CD14-positive monocyte (primary cell): ENCODE data around the gene DDX10. TPM values are rescaled to one million over a fixed set of nuclear protein-coding genes. Genes with fewer than 3 reads are reported as not detected.

Source experiments
- DNase-seq, 3 donors: peaks; one replicate each; pipeline ENCODE4 v3.0.0-alpha.2; 2011 to 2022
- H2AFZ ChIP-seq: 2 replicates; pipeline ENCODE4 v1.6.0; 2012; ENCODE audit warnings: mild to moderate bottlenecking, low read depth, low read length, inconsistent platforms; ENCODE audit not compliant: insufficient read depth, poor library complexity, severe bottlenecking
- H3K27ac ChIP-seq, 2 donors: 1 replicate in 1 of 2; 2 replicates in 1 of 2; pipeline ENCODE4 v1.5.1; 2012 to 2013; ENCODE audit warnings: low read length in 2 of 2, control low read depth in 1 of 2, inconsistent platforms in 1 of 2, low read depth in 1 of 2, mild to moderate bottlenecking in 1 of 2
- H3K27me3 ChIP-seq, 2 donors: one replicate each; pipeline versions ENCODE4 v1.6.0 to v1.6.1; 2011 to 2013; ENCODE audit warnings: low read length in 2 of 2; ENCODE audit not compliant: control insufficient read depth in 2 of 2, insufficient read depth in 2 of 2
- H3K36me3 ChIP-seq, 2 donors: replicated peaks in 1 of 2; 1 replicate in 1 of 2; 2 replicates in 1 of 2; pipeline versions ENCODE4 v1.5.1 to v1.6.1; 2012 to 2013; ENCODE audit warnings: low read length in 2 of 2, control low read depth in 1 of 2, inconsistent platforms in 1 of 2, mild to moderate bottlenecking in 1 of 2; ENCODE audit not compliant: insufficient read depth in 2 of 2, control insufficient read depth in 1 of 2
- H3K4me1 ChIP-seq, 2 donors: 1 replicate in 1 of 2; 2 replicates in 1 of 2; pipeline versions ENCODE4 v1.5.1 to v1.6.1; 2012 to 2013; ENCODE audit warnings: low read length in 2 of 2, control low read depth in 1 of 2, inconsistent platforms in 1 of 2, mild to moderate bottlenecking in 1 of 2, moderate library complexity in 1 of 2; ENCODE audit not compliant: insufficient read depth in 2 of 2, control insufficient read depth in 1 of 2
- H3K4me2 ChIP-seq: replicated peaks from 2 replicates; pipeline ENCODE3; 2012; ENCODE audit warnings: low read length, moderate library complexity, mild to moderate bottlenecking; ENCODE audit not compliant: poor library complexity, severe bottlenecking; ENCODE audit errors: extremely low read depth
- H3K4me3 ChIP-seq, 3 experiments: fragments of 200-600 bp in 1 of 3; sonication (generic) in 1 of 3; replicated peaks in 1 of 3; 1 replicate in 2 of 3; 2 replicates in 1 of 3; pipeline ENCODE4 v1.5.1; 2011 to 2013; ENCODE audit warnings: low read length in 3 of 3, mild to moderate bottlenecking in 3 of 3, control low read depth in 2 of 3, low read depth in 2 of 3, inconsistent platforms in 1 of 3, moderate library complexity in 1 of 3
- H3K79me2 ChIP-seq: 2 replicates; pipeline ENCODE4 v1.6.0; 2012; ENCODE audit warnings: mild to moderate bottlenecking, control low read depth, inconsistent platforms, low read length, moderate library complexity; ENCODE audit not compliant: insufficient read depth
- H3K9ac ChIP-seq: 2 replicates; pipeline ENCODE4 v1.6.0; 2017; ENCODE audit warnings: low read length, mild to moderate bottlenecking; ENCODE audit not compliant: insufficient read depth, poor library complexity, severe bottlenecking
- H3K9me3 ChIP-seq, 2 donors: replicated peaks in 1 of 2; 1 replicate in 1 of 2; 2 replicates in 1 of 2; pipeline versions ENCODE4 v1.5.1 to v1.6.1; 2012 to 2013; ENCODE audit warnings: low read length in 2 of 2, control low read depth in 1 of 2; ENCODE audit not compliant: control insufficient read depth in 1 of 2, insufficient read depth in 1 of 2
- H4K20me1 ChIP-seq: 2 replicates; pipeline ENCODE4 v1.6.0; 2012; ENCODE audit warnings: mild to moderate bottlenecking, low read length, control low read depth, moderate library complexity; ENCODE audit not compliant: insufficient read depth
- H3K27ac Mint-ChIP-seq, 7 donors: one replicate each; pipeline ENCODE4 v1.8.0; 2020; ENCODE audit warnings: mild to moderate bottlenecking in 7 of 7, mixed read lengths in 7 of 7, moderate library complexity in 6 of 7, inconsistent platforms in 2 of 7
- H3K27me3 Mint-ChIP-seq, 3 donors: one replicate each; pipeline ENCODE4 v1.8.0; 2021 to 2022; ENCODE audit warnings: low read depth in 3 of 3, mild to moderate bottlenecking in 3 of 3, mixed read lengths in 3 of 3, moderate library complexity in 3 of 3, inconsistent platforms in 1 of 3
- H3K36me3 Mint-ChIP-seq, 2 donors: one replicate each; pipeline ENCODE4 v1.8.0; 2020; ENCODE audit warnings: mixed read lengths in 2 of 2, inconsistent platforms in 1 of 2, mild to moderate bottlenecking in 1 of 2
- H3K4me1 Mint-ChIP-seq: one replicate; pipeline ENCODE4 v1.8.0; 2020; ENCODE audit warnings: mild to moderate bottlenecking, mixed read lengths
- H3K4me3 Mint-ChIP-seq, 2 donors: one replicate each; pipeline ENCODE4 v1.8.0; 2020; ENCODE audit warnings: mild to moderate bottlenecking in 2 of 2, mixed read lengths in 2 of 2, moderate library complexity in 1 of 2
- H3K9me3 Mint-ChIP-seq, 7 donors: one replicate each; pipeline ENCODE4 v1.8.0; 2020 to 2022; ENCODE audit warnings: mixed read lengths in 7 of 7, mild to moderate bottlenecking in 6 of 7, moderate library complexity in 6 of 7, inconsistent platforms in 2 of 7
- WGBS: methylation state at CpG from one replicate; pipeline ENCODE4 v1.1.5; 2013; ENCODE audit warnings: missing lambda C conversion rate; ENCODE audit not compliant: insufficient coverage; 5-methylcytosine and 5-hydroxymethylcytosine counted together
- intact Hi-C, 2 donors: fragments of 100-400 bp; cut with micrococcal nuclease; formaldehyde crosslinking; loops; one replicate each; pipeline versions ENCODE4 v1.15.0 to v1.15.1; 2023
- polyA plus RNA-seq, 3 donors: library from polyadenylated mRNA; depleted of rRNA in 1 of 3; unstranded in 2 of 3; stranded (reverse) in 1 of 3; fragments of 300-500 nt in 2 of 3; fragments of >200 nt in 1 of 3; fragmentation: Illumina TruSeq in 2 of 3; gene quantifications; 1 replicate in 2 of 3; 2 replicates in 1 of 3; pipeline ENCODE4 v1.2.3, GENCODE V29; 2012 to 2021
- TF ChIP-seq, protein P1 (sequence below): fragments of 200-600 bp; IDR thresholded peaks from one replicate; pipeline ENCODE4 v1.8.0; 2022; ENCODE audit warnings: antibody characterized with exemption, mild to moderate bottlenecking

Gene DDX10
- polyA plus RNA-seq, 3 donors: 5.0 to 6.3 (median 5.3) TPM

DNA sequence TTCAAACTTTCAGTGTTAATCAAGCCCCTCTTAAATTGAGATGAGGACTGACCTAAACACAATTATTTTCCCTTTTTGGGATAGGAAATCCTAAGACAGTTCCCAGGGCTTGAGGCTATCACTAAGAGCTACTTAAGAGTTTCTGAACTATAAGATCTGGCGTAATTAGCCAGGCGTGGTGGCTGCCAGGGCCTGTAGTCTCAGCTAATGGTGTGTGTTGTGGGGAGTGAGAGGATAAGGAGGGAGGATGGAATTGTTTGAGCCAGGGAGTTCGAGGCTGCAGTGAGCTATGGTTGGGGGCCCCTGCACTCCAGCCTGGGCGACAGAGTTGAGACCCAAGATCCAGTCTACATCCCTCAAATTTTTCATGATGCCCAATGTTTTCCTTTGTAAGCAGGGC, 47.8 kb upstream of the DDX10 start:
- Mint-ChIP-seq H3K27ac (no peak overlapping the region), H3K4me3 (no peak overlapping the region), H3K4me1 (peaks cover 9% of the 10 kb centered on the region), H3K36me3 (no peaks in the 10 kb centered on the region), H3K9me3 (no peaks in the 10 kb centered on the region), H3K27me3 (peaks cover 0 to 13% (median 1%) of the 10 kb centered on the region in 3 donors)
- TF ChIP-seq, protein P1, sequence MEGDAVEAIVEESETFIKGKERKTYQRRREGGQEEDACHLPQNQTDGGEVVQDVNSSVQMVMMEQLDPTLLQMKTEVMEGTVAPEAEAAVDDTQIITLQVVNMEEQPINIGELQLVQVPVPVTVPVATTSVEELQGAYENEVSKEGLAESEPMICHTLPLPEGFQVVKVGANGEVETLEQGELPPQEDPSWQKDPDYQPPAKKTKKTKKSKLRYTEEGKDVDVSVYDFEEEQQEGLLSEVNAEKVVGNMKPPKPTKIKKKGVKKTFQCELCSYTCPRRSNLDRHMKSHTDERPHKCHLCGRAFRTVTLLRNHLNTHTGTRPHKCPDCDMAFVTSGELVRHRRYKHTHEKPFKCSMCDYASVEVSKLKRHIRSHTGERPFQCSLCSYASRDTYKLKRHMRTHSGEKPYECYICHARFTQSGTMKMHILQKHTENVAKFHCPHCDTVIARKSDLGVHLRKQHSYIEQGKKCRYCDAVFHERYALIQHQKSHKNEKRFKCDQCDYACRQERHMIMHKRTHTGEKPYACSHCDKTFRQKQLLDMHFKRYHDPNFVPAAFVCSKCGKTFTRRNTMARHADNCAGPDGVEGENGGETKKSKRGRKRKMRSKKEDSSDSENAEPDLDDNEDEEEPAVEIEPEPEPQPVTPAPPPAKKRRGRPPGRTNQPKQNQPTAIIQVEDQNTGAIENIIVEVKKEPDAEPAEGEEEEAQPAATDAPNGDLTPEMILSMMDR: no peak
- no peaks in the 10 kb centered on the region for H3K79me2 ChIP-seq
- H3K4me1 ChIP-seq: peaks cover 0 to 7% of the 10 kb centered on the region in 2 donors
- H3K36me3 ChIP-seq: no peaks in the 10 kb centered on the region
- H3K4me3 ChIP-seq: no peak overlapping the region
- no peak overlapping the region for H3K27ac ChIP-seq
- no peak overlapping the region for H3K9ac ChIP-seq
- no peaks in the 10 kb centered on the region for H3K9me3 ChIP-seq
- DNase-seq: no peak
- H3K4me2 ChIP-seq: no peak overlapping the region
- intact Hi-C loops: no loop called here
- H4K20me1 ChIP-seq: no peaks in the 10 kb centered on the region
- no peaks in the 10 kb centered on the region for H3K27me3 ChIP-seq
- no peak overlapping the region for H2AFZ ChIP-seq
- 100% methylated on average over 2 of the region's 4 CpGs for WGBS

DNA sequence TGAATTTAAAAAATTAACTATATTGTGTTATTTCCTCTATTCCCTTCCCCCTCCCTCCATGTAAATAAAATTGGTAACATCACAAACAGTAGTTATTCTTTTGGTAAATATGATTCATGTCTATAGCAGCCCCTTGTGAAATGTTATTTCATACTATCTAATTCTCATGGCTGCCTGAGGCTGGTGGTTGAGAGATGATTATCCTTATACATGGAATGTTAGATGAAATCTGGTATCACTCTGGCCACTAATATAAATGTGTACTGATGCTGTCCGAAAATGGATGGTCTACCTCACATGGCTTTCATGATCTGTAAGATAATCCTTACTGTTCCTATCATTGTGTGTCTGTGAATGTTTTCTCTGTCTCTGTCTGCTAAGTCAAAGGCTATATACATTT, 46.3 kb upstream of the DDX10 start:
- Histone ChIP-seq H3K4me3 (no peak overlapping the region), H3K27me3 (no peaks in the 10 kb centered on the region), H2AFZ (no peak overlapping the region), H4K20me1 (no peaks in the 10 kb centered on the region), H3K79me2 (no peaks in the 10 kb centered on the region), H3K9me3 (no peaks in the 10 kb centered on the region), H3K4me1 (peaks cover 0 to 7% of the 10 kb centered on the region in 2 donors), H3K4me2 (no peak overlapping the region), H3K36me3 (no peaks in the 10 kb centered on the region), H3K9ac (no peak overlapping the region), H3K27ac (no peak overlapping the region)
- H3K4me3 Mint-ChIP-seq: no peak overlapping the region
- peaks cover 0 to 2% (median 0%) of the 10 kb centered on the region in 7 donors for H3K9me3 Mint-ChIP-seq
- no peak overlapping the region for H3K27ac Mint-ChIP-seq
- intact Hi-C loops: no loop called here
- peaks cover 12% of the 10 kb centered on the region for H3K4me1 Mint-ChIP-seq
- H3K27me3 Mint-ChIP-seq: peaks cover 0 to 7% (median 1%) of the 10 kb centered on the region in 3 donors
- DNase-seq: no peak
- H3K36me3 Mint-ChIP-seq: no peaks in the 10 kb centered on the region
- WGBS: no CpG with 5 or more reads among the region's 1 CpG
- TF ChIP-seq, protein P1: no peak
